Endothelial cell of umbilical vein (primary cell): ENCODE data around the gene RNF217. TPM values are rescaled to one million over a fixed set of nuclear protein-coding genes. Genes with fewer than 3 reads are reported as not detected.

Source experiments
- BruUV-seq: library from RNA; stranded (reverse); fragments of 400-500 nt; replicated peaks from 2 replicates; lab custom pipeline; 2021; lab: Mats Ljungman, UMichigan
- CTCF ChIA-PET: fragments of 300-600, 350-600 bp; sonication (Branson Sonifier 250); formaldehyde crosslinking; loops from one replicate; lab custom pipeline; 2021; ENCODE audit warnings: antibody characterized with exemption, inconsistent platforms; lab: Charles Lee
- POLR2A ChIA-PET: fragments of 300-600, 350-600 bp; sonication (Branson Sonifier 250); formaldehyde crosslinking; loops from one replicate; lab custom pipeline; 2021; ENCODE audit warnings: antibody characterized with exemption, inconsistent platforms; lab: Charles Lee
- DNase-seq: peaks from one replicate; pipeline ENCODE4 v3.0.0-alpha.2; 2011; ENCODE audit warnings: low read depth, low spot score
- FAIRE-seq: peaks from 2 replicates; lab custom pipeline; 2011; peaks lifted over from hg19 to GRCh38; lab: Jason Lieb, UNC
- H2AFZ ChIP-seq: 2 replicates; pipeline ENCODE4 v1.6.0; 2012; ENCODE audit warnings: low read depth, low read length, control low read depth, inconsistent platforms
- H3K27ac ChIP-seq: 2 replicates; pipeline ENCODE4 v1.5.1; 2011; ENCODE audit warnings: low read depth, mild to moderate bottlenecking, control low read depth, low read length, moderate library complexity; ENCODE audit not compliant: insufficient read depth
- H3K27me3 ChIP-seq, 2 experiments: 2 replicates each; pipeline versions ENCODE4 v1.6.0 to v1.6.1; 2011; ENCODE audit warnings: low read length in 2 of 2, mixed read lengths in 1 of 2; ENCODE audit not compliant: control insufficient read depth in 2 of 2, insufficient read depth in 2 of 2
- H3K36me3 ChIP-seq, 2 experiments: 2 replicates in 1 of 2; 3 replicates in 1 of 2; pipeline ENCODE4 v1.5.1; 2011; ENCODE audit warnings: low read length in 2 of 2, mild to moderate bottlenecking in 1 of 2, moderate library complexity in 1 of 2; ENCODE audit not compliant: control insufficient read depth in 2 of 2, insufficient read depth in 2 of 2; ENCODE audit errors: extremely low read depth in 1 of 2
- H3K4me1 ChIP-seq: 3 replicates; pipeline ENCODE4 v1.5.1; 2011; ENCODE audit warnings: mild to moderate bottlenecking, low read length; ENCODE audit not compliant: control insufficient read depth, insufficient read depth; ENCODE audit errors: extremely low read depth
- H3K4me2 ChIP-seq: 2 replicates; pipeline ENCODE4 v1.6.1; 2011; ENCODE audit warnings: low read length, control low read depth, mixed read lengths; ENCODE audit not compliant: insufficient read depth
- H3K4me3 ChIP-seq, 3 experiments: fragments of 200-600 bp in 1 of 3; sonication (generic), shearing (Covaris generic) in 1 of 3; replicated peaks in 1 of 3; 2 replicates each; pipeline ENCODE4 v1.5.1; 2011 to 2016; ENCODE audit warnings: control low read depth in 3 of 3, low read length in 3 of 3, mild to moderate bottlenecking in 2 of 3, inconsistent platforms in 1 of 3, low read depth in 1 of 3, moderate library complexity in 1 of 3; ENCODE audit not compliant: insufficient read depth in 1 of 3
- H3K79me2 ChIP-seq: 2 replicates; pipeline ENCODE4 v1.6.0; 2012; ENCODE audit warnings: low read length, inconsistent platforms; ENCODE audit not compliant: control insufficient read depth, insufficient read depth
- H3K9ac ChIP-seq: replicated peaks from 2 replicates; pipeline ENCODE3; 2011; ENCODE audit warnings: low read length, control low read depth; ENCODE audit not compliant: insufficient read depth; ENCODE audit errors: extremely low read depth
- H3K9me1 ChIP-seq: replicated peaks from 3 replicates; pipeline ENCODE4 v1.6.0; 2011; ENCODE audit warnings: mild to moderate bottlenecking, low read length; ENCODE audit not compliant: control insufficient read depth, insufficient read depth; ENCODE audit errors: extremely low read depth
- H3K9me3 ChIP-seq: replicated peaks from 2 replicates; pipeline ENCODE4 v1.5.1; 2012; ENCODE audit warnings: low read length, inconsistent platforms; ENCODE audit not compliant: control insufficient read depth, insufficient read depth
- H4K20me1 ChIP-seq: replicated peaks from 2 replicates; pipeline ENCODE3; 2011; ENCODE audit warnings: mild to moderate bottlenecking, low read length; ENCODE audit not compliant: control insufficient read depth, insufficient read depth; ENCODE audit errors: extremely low read depth
- EZH2 ChIP-seq: IDR thresholded peaks from 2 replicates; pipeline ENCODE4 v1.6.1; 2012; ENCODE audit warnings: borderline replicate concordance, low read depth, mild to moderate bottlenecking, moderate library complexity, low read length, inconsistent platforms; ENCODE audit not compliant: severe bottlenecking
- FOS ChIP-seq: IDR thresholded peaks from 2 replicates; pipeline ENCODE4 v1.6.1; 2011; ENCODE audit warnings: mild to moderate bottlenecking, low read length, moderate library complexity, borderline replicate concordance; ENCODE audit not compliant: insufficient read depth
- GATA2 ChIP-seq: IDR thresholded peaks from 2 replicates; pipeline ENCODE4 v1.7.0; 2011; ENCODE audit warnings: low read depth, mild to moderate bottlenecking, moderate library complexity, mixed read lengths, low read length; ENCODE audit not compliant: insufficient read length, insufficient read depth
- JUN ChIP-seq: IDR thresholded peaks from 2 replicates; pipeline ENCODE4 v1.6.1; 2011; ENCODE audit warnings: borderline replicate concordance, low read depth; ENCODE audit not compliant: insufficient read length, insufficient read depth
- MYC ChIP-seq: IDR thresholded peaks from one replicate; pipeline ENCODE4 v1.6.1; 2011; ENCODE audit warnings: mild to moderate bottlenecking, low read depth, low read length
- POLR2A ChIP-seq: IDR thresholded peaks from 2 replicates; pipeline ENCODE4 v1.6.1; 2012; ENCODE audit warnings: low read depth, mild to moderate bottlenecking, control low read depth, low read length
- POLR2AphosphoS5 ChIP-seq: IDR thresholded peaks from 2 replicates; pipeline ENCODE4 v1.6.1; 2012; ENCODE audit warnings: low read depth, mild to moderate bottlenecking, control low read depth, low read length, moderate library complexity; ENCODE audit not compliant: insufficient read depth
- dilution Hi-C: fragments of 300-500 bp; cut with MboI; formaldehyde crosslinking; loops from one replicate; pipeline ENCODE4 v1.15.0; 2019; ENCODE audit warnings: low sequenced_read_pairs; ENCODE audit not compliant: extremely low pct_ligation_motif_present
- intact Hi-C: fragments of 100-400 bp; cut with micrococcal nuclease; formaldehyde crosslinking; loops from one replicate; pipeline ENCODE4 v1.10.0; 2022
- polyA plus RNA-seq, 4 experiments: library from polyadenylated mRNA; depleted of rRNA in 3 of 4; stranded (reverse) in 3 of 4; unstranded in 1 of 4; fragments of >200 nt; gene quantifications; 2 replicates each; pipeline versions ENCODE4 v1.2.1 to v1.2.3, GENCODE V29; 2011 to 2012; ENCODE audit warnings: missing spikeins in 1 of 4
- total RNA-seq: library from RNA; stranded (reverse); gene quantifications from 2 replicates; pipeline ENCODE4 v1.2.3, GENCODE V29; 2021
- TF ChIP-seq, protein P1 (sequence below), 2 donors: IDR thresholded peaks; 1 replicate in 1 of 2; 2 replicates in 1 of 2; pipeline ENCODE4 v1.5.1; 2011; ENCODE audit warnings: low read length in 2 of 2, mild to moderate bottlenecking in 2 of 2, moderate library complexity in 2 of 2, control low read depth in 1 of 2, inconsistent platforms in 1 of 2, low read depth in 1 of 2; ENCODE audit not compliant: insufficient read depth in 1 of 2; ENCODE audit errors: extremely low read depth in 1 of 2
- TF ChIP-seq, protein P2 (sequence below): IDR thresholded peaks from 2 replicates; pipeline ENCODE4 v1.6.1; 2011; ENCODE audit not compliant: insufficient read depth, insufficient read length

Gene RNF217
- total and polyA plus RNA-seq, 2 donors (not counting 3 experiments of a cell fraction or from before 2014, with no cell fraction given): 8.8 to 32.5 TPM

DNA sequence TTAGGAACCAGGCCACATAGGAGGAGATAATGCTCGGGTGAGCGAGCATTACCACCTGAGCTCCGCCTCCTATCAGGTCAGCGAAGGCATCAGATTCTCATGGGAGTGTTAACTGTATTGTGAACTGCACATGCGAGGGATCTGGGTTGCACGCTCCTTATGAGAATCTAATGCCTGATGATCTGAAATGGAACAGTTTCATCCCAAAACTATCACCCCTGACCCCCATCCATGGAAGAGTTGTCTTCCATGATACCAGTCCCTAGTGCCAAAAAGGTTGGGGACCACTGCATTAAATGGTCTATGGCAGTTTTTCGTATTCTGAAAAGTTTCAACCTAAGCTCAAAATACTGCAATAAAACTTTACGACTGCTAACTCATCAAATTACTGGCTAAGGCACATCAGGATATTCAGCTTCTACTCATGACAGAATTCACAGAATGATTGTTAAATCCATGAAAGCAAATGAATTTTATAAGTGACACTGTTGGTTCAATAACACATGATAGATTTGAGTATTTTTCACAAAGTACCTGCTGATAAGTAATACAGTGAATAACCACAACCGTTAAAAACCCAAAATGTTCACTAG is 25.9 kb downstream of the RNF217 start:
- TF ChIP-seq, protein P1, sequence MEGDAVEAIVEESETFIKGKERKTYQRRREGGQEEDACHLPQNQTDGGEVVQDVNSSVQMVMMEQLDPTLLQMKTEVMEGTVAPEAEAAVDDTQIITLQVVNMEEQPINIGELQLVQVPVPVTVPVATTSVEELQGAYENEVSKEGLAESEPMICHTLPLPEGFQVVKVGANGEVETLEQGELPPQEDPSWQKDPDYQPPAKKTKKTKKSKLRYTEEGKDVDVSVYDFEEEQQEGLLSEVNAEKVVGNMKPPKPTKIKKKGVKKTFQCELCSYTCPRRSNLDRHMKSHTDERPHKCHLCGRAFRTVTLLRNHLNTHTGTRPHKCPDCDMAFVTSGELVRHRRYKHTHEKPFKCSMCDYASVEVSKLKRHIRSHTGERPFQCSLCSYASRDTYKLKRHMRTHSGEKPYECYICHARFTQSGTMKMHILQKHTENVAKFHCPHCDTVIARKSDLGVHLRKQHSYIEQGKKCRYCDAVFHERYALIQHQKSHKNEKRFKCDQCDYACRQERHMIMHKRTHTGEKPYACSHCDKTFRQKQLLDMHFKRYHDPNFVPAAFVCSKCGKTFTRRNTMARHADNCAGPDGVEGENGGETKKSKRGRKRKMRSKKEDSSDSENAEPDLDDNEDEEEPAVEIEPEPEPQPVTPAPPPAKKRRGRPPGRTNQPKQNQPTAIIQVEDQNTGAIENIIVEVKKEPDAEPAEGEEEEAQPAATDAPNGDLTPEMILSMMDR (IDR thresholded peaks at IDR 0.05; ENCODE audit: extremely low read depth in 1 of 2, insufficient read depth in 1 of 2, low read depth in 1 of 2, low read length in 2 of 2): no peak
- TF ChIP-seq POLR2AphosphoS5 (no peak), EZH2 (no peak), JUN (no peak), POLR2A (no peak), MYC (no peak), FOS (no peak), GATA2 (no peak)
- TF ChIP-seq, protein P2, sequence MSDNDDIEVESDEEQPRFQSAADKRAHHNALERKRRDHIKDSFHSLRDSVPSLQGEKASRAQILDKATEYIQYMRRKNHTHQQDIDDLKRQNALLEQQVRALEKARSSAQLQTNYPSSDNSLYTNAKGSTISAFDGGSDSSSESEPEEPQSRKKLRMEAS: no peak
- CTCF ChIA-PET: interaction anchor here (0.9 to 1.9 kb wide), 2 partner anchors 14 to 126 kb away, joined by 3 to 6 read pairs; no protein-coding TSS in a partner anchor
- DNase-seq: no peak
- H3K4me1 ChIP-seq: peaks cover 21% of the 10 kb centered on the region
- no peaks in the 10 kb centered on the region for H4K20me1 ChIP-seq
- POLR2A ChIA-PET: interaction anchor here (0.5 kb wide), 1 partner anchor 14 kb away, joined by 3 read pairs; no protein-coding TSS in a partner anchor
- H3K79me2 ChIP-seq: peaks cover 41% of the 10 kb centered on the region
- H3K27ac ChIP-seq: no peak overlapping the region
- no peaks in the 10 kb centered on the region for H3K27me3 ChIP-seq
- no peaks in the 10 kb centered on the region for H3K36me3 ChIP-seq
- dilution Hi-C loops: no loop called here
- H3K9me1 ChIP-seq: no peaks in the 10 kb centered on the region
- no peak overlapping the region for H2AFZ ChIP-seq
- intact Hi-C loops: no loop called here
- no peaks in the 10 kb centered on the region for H3K9me3 ChIP-seq
- BruUV-seq: no TSS peak
- H3K4me3 ChIP-seq: no peak overlapping the region
- H3K4me2 ChIP-seq: no peak overlapping the region
- no peak for FAIRE-seq
- H3K9ac ChIP-seq: no peak overlapping the region
